GM12872 (cell line): ENCODE data around the gene ID2.

Source experiments
- CTCF ChIP-seq: IDR thresholded peaks from 3 replicates; pipeline ENCODE4 v1.5.1; 2011; ENCODE audit warnings: low read depth, mild to moderate bottlenecking, low read length, moderate library complexity; ENCODE audit not compliant: insufficient read depth

The ID2 gene

GRCh38 chr2:8714971-8715370, 33.1 kb downstream of the ID2 start:
- TF ChIP-seq CTCF = no peak

GRCh38 chr2:8719528-8719927, 37.7 kb downstream of the ID2 start:
- TF ChIP-seq CTCF = no peak

GRCh38 chr2:8720741-8721140, 38.9 kb downstream of the ID2 start:
- no peak for TF ChIP-seq CTCF

- no peak for TF ChIP-seq CTCF
Observed at GRCh38 chr2:8721410-8721809, 39.6 kb downstream of the ID2 start.

GRCh38 chr2:8722986-8723385, 41.1 kb downstream of the ID2 start:
- TF ChIP-seq CTCF = no peak

GRCh38 chr2:8725838-8726237, 44.0 kb downstream of the ID2 start:
- TF ChIP-seq CTCF = no peak

GRCh38 chr2:8728305-8729015, 46.6 kb downstream of the ID2 start:
- TF ChIP-seq CTCF = no peak
